Fibroblast of lung (primary cell): ENCODE data around the gene PAX7. TPM values are rescaled to one million over a fixed set of nuclear protein-coding genes. Genes with fewer than 3 reads are reported as not detected.

Experiments used
- DNase-seq, 2 donors: peaks; one replicate each; pipeline versions ENCODE4 v3.0.0 to v3.0.0-alpha.2; 2010; ENCODE audit warnings: low read depth in 2 of 2
- H2AFZ ChIP-seq: 2 replicates; pipeline ENCODE4 v1.5.1; 2012; ENCODE audit warnings: low read length, control low read depth, inconsistent platforms
- H3K27ac ChIP-seq: 2 replicates; pipeline ENCODE4 v1.5.1; 2011; ENCODE audit warnings: low read length, control low read depth; ENCODE audit not compliant: insufficient read depth
- H3K27me3 ChIP-seq: 2 replicates; pipeline ENCODE4 v1.5.1; 2011; ENCODE audit warnings: mild to moderate bottlenecking, low read length; ENCODE audit not compliant: control insufficient read depth, insufficient read depth
- H3K36me3 ChIP-seq: 2 replicates; pipeline ENCODE4 v1.5.1; 2011; ENCODE audit warnings: low read length; ENCODE audit not compliant: control insufficient read depth, insufficient read depth
- H3K4me1 ChIP-seq: 2 replicates; pipeline ENCODE4 v1.5.1; 2011; ENCODE audit warnings: low read length; ENCODE audit not compliant: control insufficient read depth, insufficient read depth; ENCODE audit errors: extremely low read depth
- H3K4me2 ChIP-seq: 2 replicates; pipeline ENCODE4 v1.5.1; 2011; ENCODE audit warnings: low read length, control low read depth; ENCODE audit not compliant: insufficient read depth; ENCODE audit errors: extremely low read depth
- H3K4me3 ChIP-seq, 4 experiments: fragments of 200-600 bp in 1 of 4; sonication (generic) in 1 of 4; replicated peaks in 1 of 4; 2 replicates each; pipeline ENCODE4 v1.5.1; 2011 to 2016; ENCODE audit warnings: low read length in 4 of 4, low read depth in 3 of 4, mild to moderate bottlenecking in 3 of 4, control low read depth in 2 of 4, inconsistent platforms in 1 of 4, mixed read lengths in 1 of 4; ENCODE audit not compliant: insufficient read depth in 1 of 4; ENCODE audit errors: control extremely low read depth in 1 of 4
- H3K79me2 ChIP-seq: 2 replicates; pipeline ENCODE4 v1.5.1; 2012; ENCODE audit warnings: mild to moderate bottlenecking, low read length, inconsistent platforms; ENCODE audit not compliant: control insufficient read depth, insufficient read depth
- H3K9ac ChIP-seq: 2 replicates; pipeline ENCODE4 v1.5.1; 2011; ENCODE audit warnings: mild to moderate bottlenecking, low read length, control low read depth; ENCODE audit not compliant: insufficient read depth
- H3K9me3 ChIP-seq: 2 replicates; pipeline ENCODE4 v1.5.1; 2012; ENCODE audit warnings: low read depth, low read length; ENCODE audit not compliant: control insufficient read depth, insufficient read depth
- H4K20me1 ChIP-seq: 2 replicates; pipeline ENCODE4 v1.5.1; 2011; ENCODE audit warnings: low read length; ENCODE audit not compliant: control insufficient read depth, insufficient read depth; ENCODE audit errors: extremely low read depth
- EZH2 ChIP-seq: IDR thresholded peaks from 2 replicates; pipeline ENCODE4 v1.5.1; 2012; ENCODE audit warnings: low read length, control low read depth, mild to moderate bottlenecking; ENCODE audit errors: missing control alignments
- polyA plus RNA-seq, 2 donors: library from polyadenylated mRNA; depleted of rRNA in 1 of 2; stranded (reverse) in 1 of 2; unstranded in 1 of 2; fragments of >200 nt; gene quantifications; 2 replicates each; pipeline ENCODE4 v1.2.1, GENCODE V29; 2011 to 2012; ENCODE audit warnings: missing spikeins in 1 of 2
- total RNA-seq: library from RNA; depleted of rRNA; stranded (reverse); fragments of >200 nt; gene quantifications from 2 replicates; pipeline ENCODE4 v1.2.1, GENCODE V29; 2014
- TF ChIP-seq, protein P1 (sequence below), 2 donors: IDR thresholded peaks in 1 of 2; conservative IDR thresholded peaks in 1 of 2; 1 replicate in 1 of 2; 2 replicates in 1 of 2; pipeline ENCODE4 v1.5.1; 2011 to 2012; ENCODE audit warnings: low read length in 2 of 2, control low read depth in 1 of 2, inconsistent platforms in 1 of 2, low read depth in 1 of 2, mild to moderate bottlenecking in 1 of 2

The PAX7 gene
- total and polyA plus RNA-seq, 2 donors (not counting 1 experiment from before 2014, with no cell fraction given), result not detected

GRCh38 chr1:18599704-18600103 lies 30.9 kb upstream of the PAX7 start:
- no peaks in the 10 kb centered on the region for H3K9me3 ChIP-seq
- H2AFZ ChIP-seq, result no peak overlapping the region

GRCh38 chr1:18602533-18603211 lies 28.0 kb upstream of the PAX7 start:
- Histone ChIP-seq H3K4me3 (no peak overlapping the region), H3K4me1 (no peaks in the 10 kb centered on the region), H2AFZ (no peak overlapping the region), H3K4me2 (no peak overlapping the region), H3K27me3 (no peaks in the 10 kb centered on the region), H3K9ac (no peak overlapping the region), H3K27ac (no peak overlapping the region), H3K9me3 (no peaks in the 10 kb centered on the region), H3K79me2 (no peaks in the 10 kb centered on the region), H3K36me3 (no peaks in the 10 kb centered on the region), H4K20me1 (no peaks in the 10 kb centered on the region)
- no peak for DNase-seq
- TF ChIP-seq, protein P1, sequence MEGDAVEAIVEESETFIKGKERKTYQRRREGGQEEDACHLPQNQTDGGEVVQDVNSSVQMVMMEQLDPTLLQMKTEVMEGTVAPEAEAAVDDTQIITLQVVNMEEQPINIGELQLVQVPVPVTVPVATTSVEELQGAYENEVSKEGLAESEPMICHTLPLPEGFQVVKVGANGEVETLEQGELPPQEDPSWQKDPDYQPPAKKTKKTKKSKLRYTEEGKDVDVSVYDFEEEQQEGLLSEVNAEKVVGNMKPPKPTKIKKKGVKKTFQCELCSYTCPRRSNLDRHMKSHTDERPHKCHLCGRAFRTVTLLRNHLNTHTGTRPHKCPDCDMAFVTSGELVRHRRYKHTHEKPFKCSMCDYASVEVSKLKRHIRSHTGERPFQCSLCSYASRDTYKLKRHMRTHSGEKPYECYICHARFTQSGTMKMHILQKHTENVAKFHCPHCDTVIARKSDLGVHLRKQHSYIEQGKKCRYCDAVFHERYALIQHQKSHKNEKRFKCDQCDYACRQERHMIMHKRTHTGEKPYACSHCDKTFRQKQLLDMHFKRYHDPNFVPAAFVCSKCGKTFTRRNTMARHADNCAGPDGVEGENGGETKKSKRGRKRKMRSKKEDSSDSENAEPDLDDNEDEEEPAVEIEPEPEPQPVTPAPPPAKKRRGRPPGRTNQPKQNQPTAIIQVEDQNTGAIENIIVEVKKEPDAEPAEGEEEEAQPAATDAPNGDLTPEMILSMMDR (conservative IDR thresholded peaks at IDR 0.05 in 1 of 2, IDR thresholded peaks at IDR 0.05 in 1 of 2; ENCODE audit: low read depth in 1 of 2, low read length in 2 of 2), result no peak
- TF ChIP-seq EZH2, result no peak

More at GRCh38 chr1:18599704-18600103, 30.9 kb upstream of the PAX7 start:
- no peaks in the 10 kb centered on the region for H3K79me2 ChIP-seq
- no peak overlapping the region for H3K9ac ChIP-seq
- DNase-seq, result no peak
- H3K4me2 ChIP-seq, result no peak overlapping the region
- TF ChIP-seq EZH2, result no peak
- TF ChIP-seq, protein P1 (conservative IDR thresholded peaks at IDR 0.05 in 1 of 2, IDR thresholded peaks at IDR 0.05 in 1 of 2; ENCODE audit: low read depth in 1 of 2, low read length in 2 of 2), result no peak
- H3K4me3 ChIP-seq, result no peak overlapping the region
- H3K4me1 ChIP-seq, result no peaks in the 10 kb centered on the region
- H4K20me1 ChIP-seq, result no peaks in the 10 kb centered on the region
- H3K36me3 ChIP-seq, result no peaks in the 10 kb centered on the region
- no peak overlapping the region for H3K27ac ChIP-seq
- H3K27me3 ChIP-seq, result no peaks in the 10 kb centered on the region

DNA sequence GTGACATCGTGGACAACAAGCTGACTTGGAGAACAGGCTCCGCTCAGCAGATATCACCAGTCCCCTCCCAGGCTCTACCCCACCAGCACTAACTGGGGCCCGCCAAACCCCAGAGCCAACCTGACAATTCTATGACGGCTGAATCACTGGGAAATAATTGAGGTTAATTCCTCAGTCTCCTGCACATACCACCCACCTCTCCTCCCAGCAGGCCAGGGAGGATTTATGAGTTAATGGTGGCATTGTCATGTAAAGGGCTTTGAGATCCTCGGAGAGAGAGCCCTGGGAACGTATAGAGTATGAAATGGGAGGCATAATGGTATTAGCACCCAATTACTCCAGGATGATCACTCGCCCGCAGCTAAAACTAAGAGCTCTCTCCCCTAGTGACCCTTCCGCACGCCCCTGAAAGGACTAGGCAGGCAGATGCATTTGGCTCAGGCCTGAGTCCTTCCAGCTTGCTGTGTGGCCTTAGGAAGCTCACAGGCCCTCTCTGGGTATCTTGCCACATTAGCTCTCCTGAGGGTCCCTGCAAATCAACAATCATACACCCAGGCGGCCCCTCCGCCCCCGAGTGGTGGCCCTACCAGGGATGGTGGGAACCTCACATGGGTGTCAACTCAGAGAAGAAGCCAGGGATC lies 27.3 kb upstream of the PAX7 start:
- H4K20me1 ChIP-seq, result no peaks in the 10 kb centered on the region
- H3K36me3 ChIP-seq, result no peaks in the 10 kb centered on the region
- no peaks in the 10 kb centered on the region for H3K4me1 ChIP-seq
- no peaks in the 10 kb centered on the region for H3K27me3 ChIP-seq
- H3K4me3 ChIP-seq, result no peak overlapping the region
- no peaks in the 10 kb centered on the region for H3K79me2 ChIP-seq
- no peaks in the 10 kb centered on the region for H3K9me3 ChIP-seq
- no peak overlapping the region for H3K4me2 ChIP-seq
- no peak for TF ChIP-seq EZH2
- TF ChIP-seq, protein P1 (conservative IDR thresholded peaks at IDR 0.05 in 1 of 2, IDR thresholded peaks at IDR 0.05 in 1 of 2; ENCODE audit: low read depth in 1 of 2, low read length in 2 of 2), result no peak
- H2AFZ ChIP-seq, result no peak overlapping the region
- no peak overlapping the region for H3K9ac ChIP-seq
- no peak for DNase-seq
- H3K27ac ChIP-seq, result no peak overlapping the region
